Fibroblast of pulmonary artery (primary cell): Measurements from ENCODE around the gene VIPAS39.

Experiments
- DNase-seq: peaks from one replicate; pipeline ENCODE4 v3.0.0-alpha.2; 2010; ENCODE audit warnings: low read depth
- H3K4me3 ChIP-seq: replicated peaks from 2 replicates; pipeline ENCODE4 v1.5.1; 2011; ENCODE audit warnings: low read depth, mild to moderate bottlenecking, control low read depth, low read length, moderate library complexity
- CTCF ChIP-seq: IDR thresholded peaks from 2 replicates; pipeline ENCODE4 v1.5.1; 2011; ENCODE audit warnings: mild to moderate bottlenecking, control low read depth, low read length, inconsistent platforms; ENCODE audit errors: missing control alignments

Gene VIPAS39

GRCh38 chr14:77376771-77377501, 80.5 kb downstream of the VIPAS39 start, which contains the start of the genes SAMD15 and TMED8:
Gene SAMD15, plus strand, starts transcription at chr14:77377379. Its CDS starts 40 bp downstream, at chr14:77377419.
Gene TMED8, minus strand, starts transcription at chr14:77377094. Its CDS starts 41 bp downstream, at chr14:77377053.
- TF ChIP-seq CTCF: peak; percentile 12
- peak within 1 kb of the TSS; percentile 75 for H3K4me3 ChIP-seq

More at GRCh38 chr14:77376771-77377501, 80.5 kb downstream of the VIPAS39 start, which contains the start of the genes SAMD15 and TMED8:
- DNase-seq: peak; percentile 86
